ENCODE data around the gene GPRC5B.

Gene GPRC5B

GRCh38 chr16:19848756-19849155, 35.9 kb downstream of the GPRC5B start:
- Histone ChIP-seq H3K27me3 (ENCODE audit: insufficient read depth, poor library complexity, severe bottlenecking) (no peaks in the 10 kb centered on the region), H3K4me1 (ENCODE audit: insufficient read depth, poor library complexity, severe bottlenecking) (no peaks in the 10 kb centered on the region), H3K9me3 (ENCODE audit: severe bottlenecking) (no peaks in the 10 kb centered on the region), H3K27ac (ENCODE audit: poor library complexity, severe bottlenecking) (no peak overlapping the region), H3K36me3 (ENCODE audit: low read depth) (no peaks in the 10 kb centered on the region), H3K4me3 (ENCODE audit: severe bottlenecking) (no peak overlapping the region)
- no peak for DNase-seq (ENCODE audit: low spot score)
- TF ChIP-seq CTCF (IDR thresholded peaks at IDR 0.05; ENCODE audit: poor library complexity, severe bottlenecking) = no peak
- ATAC-seq (ENCODE audit: low read depth) = no peak

GRCh38 chr16:19846436-19846835, 38.2 kb downstream of the GPRC5B start:
- ATAC-seq (ENCODE audit: low read depth) (no peak), DNase-seq (ENCODE audit: low spot score) (no peak)
- no peak overlapping the region for H3K27ac ChIP-seq (ENCODE audit: poor library complexity, severe bottlenecking)
- H3K27me3 ChIP-seq (ENCODE audit: insufficient read depth, poor library complexity, severe bottlenecking) = no peaks in the 10 kb centered on the region
- H3K4me3 ChIP-seq (ENCODE audit: severe bottlenecking) = no peak overlapping the region
- H3K4me1 ChIP-seq (ENCODE audit: insufficient read depth, poor library complexity, severe bottlenecking) = no peaks in the 10 kb centered on the region
- H3K9me3 ChIP-seq (ENCODE audit: severe bottlenecking) = no peaks in the 10 kb centered on the region
- no peaks in the 10 kb centered on the region for H3K36me3 ChIP-seq (ENCODE audit: low read depth)
- TF ChIP-seq CTCF (IDR thresholded peaks at IDR 0.05; ENCODE audit: poor library complexity, severe bottlenecking) = no peak

GRCh38 chr16:19844945-19845641, 39.6 kb downstream of the GPRC5B start:
- no peak for ATAC-seq (ENCODE audit: low read depth)

GRCh38 chr16:19843371-19843770, 41.3 kb downstream of the GPRC5B start:
- no peak overlapping the region for H3K4me3 ChIP-seq (ENCODE audit: severe bottlenecking)
- H3K4me1 ChIP-seq (ENCODE audit: insufficient read depth, poor library complexity, severe bottlenecking) = no peaks in the 10 kb centered on the region
- H3K27ac ChIP-seq (ENCODE audit: poor library complexity, severe bottlenecking) = no peak overlapping the region
- H3K9me3 ChIP-seq (ENCODE audit: severe bottlenecking) = no peaks in the 10 kb centered on the region
- H3K27me3 ChIP-seq (ENCODE audit: insufficient read depth, poor library complexity, severe bottlenecking) = no peaks in the 10 kb centered on the region
- no peaks in the 10 kb centered on the region for H3K36me3 ChIP-seq (ENCODE audit: low read depth)
- ATAC-seq (ENCODE audit: low read depth) (no peak), DNase-seq (ENCODE audit: low spot score) (no peak)
- TF ChIP-seq CTCF (IDR thresholded peaks at IDR 0.05; ENCODE audit: poor library complexity, severe bottlenecking) = no peak

More at GRCh38 chr16:19844945-19845641, 39.6 kb downstream of the GPRC5B start:
- H3K27ac ChIP-seq (ENCODE audit: poor library complexity, severe bottlenecking) = no peak overlapping the region
- H3K4me3 ChIP-seq (ENCODE audit: severe bottlenecking) = no peak overlapping the region
- H3K36me3 ChIP-seq (ENCODE audit: low read depth) = no peaks in the 10 kb centered on the region
- no peaks in the 10 kb centered on the region for H3K9me3 ChIP-seq (ENCODE audit: severe bottlenecking)
- H3K4me1 ChIP-seq (ENCODE audit: insufficient read depth, poor library complexity, severe bottlenecking) = no peaks in the 10 kb centered on the region
- TF ChIP-seq CTCF (IDR thresholded peaks at IDR 0.05; ENCODE audit: poor library complexity, severe bottlenecking) = no peak
- no peaks in the 10 kb centered on the region for H3K27me3 ChIP-seq (ENCODE audit: insufficient read depth, poor library complexity, severe bottlenecking)
- no peak for DNase-seq (ENCODE audit: low spot score)

GRCh38 chr16:19842426-19843157, 42.1 kb downstream of the GPRC5B start:
- Histone ChIP-seq H3K36me3 (ENCODE audit: low read depth) (no peaks in the 10 kb centered on the region), H3K27ac (ENCODE audit: poor library complexity, severe bottlenecking) (no peak overlapping the region), H3K9me3 (ENCODE audit: severe bottlenecking) (no peaks in the 10 kb centered on the region), H3K4me1 (ENCODE audit: insufficient read depth, poor library complexity, severe bottlenecking) (no peaks in the 10 kb centered on the region), H3K4me3 (ENCODE audit: severe bottlenecking) (no peak overlapping the region), H3K27me3 (ENCODE audit: insufficient read depth, poor library complexity, severe bottlenecking) (no peaks in the 10 kb centered on the region)
- no peak for TF ChIP-seq CTCF (IDR thresholded peaks at IDR 0.05; ENCODE audit: poor library complexity, severe bottlenecking)
- DNase-seq (ENCODE audit: low spot score) (no peak), ATAC-seq (ENCODE audit: low read depth) (no peak)
